ENCODE data around the gene MPIG6B.

DNA sequence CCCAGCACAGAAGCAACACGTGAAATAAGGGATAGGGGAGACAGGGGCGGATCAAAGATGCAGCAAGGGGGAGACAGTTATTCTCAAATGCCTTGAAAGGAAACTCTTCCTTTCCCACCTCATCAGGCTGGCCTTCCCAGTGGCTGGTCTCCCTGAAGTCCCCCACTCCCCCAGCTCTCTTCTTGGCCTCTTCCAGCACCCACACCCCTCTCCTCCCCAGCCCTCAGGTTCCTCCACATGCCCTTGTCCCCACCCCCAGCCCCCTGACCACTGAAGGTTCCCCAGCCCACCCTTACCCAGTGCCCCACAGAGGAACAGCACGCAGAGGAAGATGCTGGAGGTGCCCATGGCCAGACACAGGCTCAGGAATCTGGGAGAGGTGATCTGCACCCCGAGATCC is 9.7 kb upstream of the MPIG6B start:
- TF ChIP-seq, protein P1, sequence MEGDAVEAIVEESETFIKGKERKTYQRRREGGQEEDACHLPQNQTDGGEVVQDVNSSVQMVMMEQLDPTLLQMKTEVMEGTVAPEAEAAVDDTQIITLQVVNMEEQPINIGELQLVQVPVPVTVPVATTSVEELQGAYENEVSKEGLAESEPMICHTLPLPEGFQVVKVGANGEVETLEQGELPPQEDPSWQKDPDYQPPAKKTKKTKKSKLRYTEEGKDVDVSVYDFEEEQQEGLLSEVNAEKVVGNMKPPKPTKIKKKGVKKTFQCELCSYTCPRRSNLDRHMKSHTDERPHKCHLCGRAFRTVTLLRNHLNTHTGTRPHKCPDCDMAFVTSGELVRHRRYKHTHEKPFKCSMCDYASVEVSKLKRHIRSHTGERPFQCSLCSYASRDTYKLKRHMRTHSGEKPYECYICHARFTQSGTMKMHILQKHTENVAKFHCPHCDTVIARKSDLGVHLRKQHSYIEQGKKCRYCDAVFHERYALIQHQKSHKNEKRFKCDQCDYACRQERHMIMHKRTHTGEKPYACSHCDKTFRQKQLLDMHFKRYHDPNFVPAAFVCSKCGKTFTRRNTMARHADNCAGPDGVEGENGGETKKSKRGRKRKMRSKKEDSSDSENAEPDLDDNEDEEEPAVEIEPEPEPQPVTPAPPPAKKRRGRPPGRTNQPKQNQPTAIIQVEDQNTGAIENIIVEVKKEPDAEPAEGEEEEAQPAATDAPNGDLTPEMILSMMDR (conservative IDR thresholded peaks at IDR 0.05; ENCODE audit: low read length) = no peak
- TF ChIP-seq EZH2phosphoT487 (IDR thresholded peaks at IDR 0.05; ENCODE audit: borderline replicate concordance, low read depth, low read length) = no peak
